CD1c-positive myeloid dendritic cell (primary cell): ENCODE results near the gene KIF22.
A peak's percentile ranks its signal among the peaks of the same experiment; 100 is the strongest.

ENCODE experiments used
- DNase-seq: peaks from one replicate; pipeline ENCODE4 v3.0.0-alpha.2; 2016; ENCODE audit errors: extremely low spot score

KIF22 gene

DNA sequence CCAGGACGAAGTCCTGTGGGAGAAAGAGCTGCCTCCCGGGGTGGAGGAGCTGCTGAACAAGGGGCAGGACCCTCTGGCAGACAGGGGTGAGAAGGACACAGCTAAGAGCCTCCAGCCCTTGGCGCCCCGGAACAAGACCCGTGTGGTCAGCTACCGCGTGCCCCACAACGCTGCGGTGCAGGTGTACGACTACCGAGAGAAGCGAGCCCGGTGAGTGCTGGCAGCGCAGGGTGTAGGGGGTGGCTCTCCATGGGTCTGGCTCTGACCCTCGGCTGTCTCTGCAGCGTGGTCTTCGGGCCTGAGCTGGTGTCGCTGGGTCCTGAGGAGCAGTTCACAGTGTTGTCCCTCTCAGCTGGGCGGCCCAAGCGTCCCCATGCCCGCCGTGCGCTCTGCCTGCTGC lies 51.1 kb downstream of the KIF22 start:
- no peak for DNase-seq

- no peak for DNase-seq
Observed at GRCh38 chr16:29842732-29843346, 52.3 kb downstream of the KIF22 start.

DNA sequence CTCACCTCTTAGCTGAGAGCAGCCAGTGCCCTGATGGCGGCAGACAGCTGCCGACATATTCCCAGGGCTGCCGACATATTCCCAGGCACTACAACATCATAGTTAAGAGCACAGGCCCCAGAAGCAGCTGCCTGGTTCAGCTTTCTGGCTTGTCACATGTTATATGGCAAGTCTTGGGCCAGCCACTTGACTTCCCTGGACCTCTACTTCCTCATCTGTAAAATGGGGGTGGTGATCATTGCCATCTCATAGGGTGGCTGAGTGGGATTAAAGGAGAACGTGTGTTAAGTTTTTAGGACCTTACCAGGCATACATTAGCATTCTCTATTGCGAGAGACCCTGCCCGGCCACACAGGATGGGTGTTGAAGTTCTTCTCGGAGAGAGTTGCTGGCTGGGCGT lies 53.4 kb downstream of the KIF22 start:
- DNase-seq, result peak; percentile 10

GRCh38 chr16:29844575-29845331 lies 54.2 kb downstream of the KIF22 start:
- DNase-seq, result no peak

DNA sequence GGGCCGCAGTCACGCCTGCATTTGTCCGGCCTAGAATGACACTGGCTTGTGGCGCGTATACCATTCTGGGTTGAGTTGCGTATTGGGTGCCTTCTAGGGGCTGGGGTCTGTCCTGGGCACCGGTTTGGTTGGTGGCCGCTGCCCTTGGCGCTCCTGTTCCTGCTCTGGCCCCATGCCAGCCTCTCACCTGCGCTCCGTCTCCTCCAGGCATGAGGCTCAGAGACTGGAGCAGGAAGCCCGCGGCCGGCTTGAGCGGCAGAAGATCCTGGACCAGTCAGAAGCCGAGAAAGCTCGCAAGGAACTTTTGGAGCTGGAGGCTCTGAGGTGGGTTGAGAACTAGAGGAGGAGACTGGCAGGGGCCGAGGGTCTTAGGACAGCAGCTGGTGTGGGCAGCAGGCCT lies 55.1 kb downstream of the KIF22 start:
- no peak for DNase-seq

- peak; percentile 82 for DNase-seq
Observed at GRCh38 chr16:29848420-29849297, 58.1 kb downstream of the KIF22 start.

- DNase-seq, result no peak
Observed at GRCh38 chr16:29849505-29849904, 59.0 kb downstream of the KIF22 start.

- no peak for DNase-seq
Observed at GRCh38 chr16:29850998-29851397, 60.4 kb downstream of the KIF22 start.

GRCh38 chr16:29852654-29853053 lies 62.1 kb downstream of the KIF22 start:
- DNase-seq, result peak; percentile 67

DNA sequence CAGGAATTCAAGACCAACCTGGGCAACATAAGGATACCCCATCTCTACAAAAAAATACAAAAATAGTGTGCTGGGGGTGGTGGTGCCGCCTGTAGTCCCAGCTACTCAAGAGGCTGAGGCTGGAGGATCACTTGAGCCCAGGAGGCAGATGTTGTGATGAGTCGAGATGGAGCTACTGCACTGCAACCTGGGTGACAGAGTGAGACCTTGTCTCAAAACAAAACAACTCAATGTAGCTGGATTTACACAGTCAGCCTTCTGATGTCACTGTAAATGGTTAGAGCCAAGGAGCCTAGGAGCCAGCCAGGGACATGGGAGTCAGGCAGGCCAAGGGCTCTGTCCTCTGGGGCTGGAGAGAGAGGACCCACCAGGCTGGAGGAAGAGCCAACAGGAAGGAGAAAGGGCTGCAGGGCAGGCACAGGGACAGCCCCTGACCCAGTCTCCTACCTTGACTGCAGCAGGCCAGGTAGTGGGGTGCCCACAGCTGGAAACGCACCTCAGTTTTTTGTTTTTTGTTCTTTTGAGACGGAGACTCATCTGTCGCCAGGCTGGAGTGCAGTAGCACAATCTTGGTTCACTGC lies 64.1 kb downstream of the KIF22 start:
- no peak for DNase-seq
